ENCODE measurements around the gene SMCO2. TPM values are rescaled to one million over a fixed set of nuclear protein-coding genes. Genes with fewer than 3 reads are reported as not detected.

The SMCO2 gene
- total RNA-seq, 1 experiment from 2014 or later: 0.20 TPM

- Mint-ChIP-seq H3K36me3 (ENCODE audit: insufficient read depth in 1 of 3, low read depth in 3 of 3) (no peaks in the 10 kb centered on the region), H3K4me1 (peaks cover 0 to 4% of the 10 kb centered on the region in 2 experiments; a peak in 3 of 4 replicates), H3K9me3 (no peaks in the 10 kb centered on the region), H3K27me3 (ENCODE audit: low read depth) (no peaks in the 10 kb centered on the region; the same call in 1 of the 2 replicates), H3K27ac (no peak overlapping the region), H3K4me3 (no peak overlapping the region)
- Histone ChIP-seq H3K4me1 (ENCODE audit: insufficient read depth, low read length) (no peaks in the 10 kb centered on the region), H3K14ac (ENCODE audit: insufficient read depth, low read length) (no peak overlapping the region), H3K79me2 (ENCODE audit: insufficient read depth, low read length) (no peaks in the 10 kb centered on the region), H4K91ac (ENCODE audit: insufficient read length, low read depth, low read length) (no peak overlapping the region), H2AK5ac (ENCODE audit: insufficient read length, low read length) (no peak overlapping the region), H2BK5ac (ENCODE audit: insufficient read length, low read length) (no peak overlapping the region), H3K79me1 (ENCODE audit: insufficient read depth, low read depth, low read length, poor library complexity, severe bottlenecking) (no peaks in the 10 kb centered on the region), H4K20me1 (ENCODE audit: control insufficient read depth, insufficient read depth, insufficient read length) (no peaks in the 10 kb centered on the region), H3K56ac (ENCODE audit: insufficient read length, low read depth, low read length) (no peak overlapping the region), H4K5ac (ENCODE audit: insufficient read length, low read depth, low read length) (no peak overlapping the region), H2BK120ac (ENCODE audit: low read depth, low read length, poor library complexity, severe bottlenecking) (no peak overlapping the region), H3K9ac (ENCODE audit: extremely low read depth, insufficient read length, low read length) (no peak overlapping the region), H3T11ph (ENCODE audit: low read length) (no peak overlapping the region), H3K9me3 (ENCODE audit: control insufficient read depth, low read depth, low read length) (no peaks in the 10 kb centered on the region), H3K4me2 (ENCODE audit: insufficient read depth, insufficient read length, low read length) (no peak overlapping the region), H3K27ac (ENCODE audit: insufficient read length, low read depth, low read length) (no peak overlapping the region), H2BK12ac (ENCODE audit: insufficient read length, low read depth, low read length) (no peak overlapping the region), H2BK20ac (ENCODE audit: low read depth, low read length, poor library complexity, severe bottlenecking) (no peak overlapping the region), H3K18ac (ENCODE audit: insufficient read length, low read depth, low read length) (no peak overlapping the region), H3K4ac (ENCODE audit: low read depth, low read length) (no peak overlapping the region), H2BK15ac (ENCODE audit: low read depth, low read length) (no peak overlapping the region), H3K27me3 (ENCODE audit: insufficient read depth, low read length) (no peaks in the 10 kb centered on the region), H2AFZ (ENCODE audit: low read length) (no peak overlapping the region), H3K23me2 (ENCODE audit: insufficient read length, low read depth, low read length, poor library complexity, severe bottlenecking) (no peaks in the 10 kb centered on the region), H3K23ac (ENCODE audit: insufficient read length, low read depth, low read length) (no peak overlapping the region), H4K8ac (replicated peaks; ENCODE audit: insufficient read length, low read depth, low read length) (no peak overlapping the region)
- no peak for DNase-seq
- no peak for TF ChIP-seq CTCF (conservative IDR thresholded peaks at IDR 0.05)
Observed at GRCh38 chr12:27505761-27506160, 59.2 kb downstream of the SMCO2 start.
